Kidney epithelial cell (primary cell): ENCODE data around the gene FLOT1. TPM values are rescaled to one million over a fixed set of nuclear protein-coding genes. Genes with fewer than 3 reads are reported as not detected.

Experiments used
- DNase-seq: peaks from one replicate; pipeline ENCODE4 v3.0.0-alpha.2; 2010; ENCODE audit warnings: low read depth
- H3K27me3 ChIP-seq: 2 replicates; pipeline ENCODE4 v1.6.0; 2011; ENCODE audit warnings: low read length; ENCODE audit not compliant: control insufficient read depth, insufficient read depth
- H3K36me3 ChIP-seq: 2 replicates; pipeline ENCODE4 v1.5.1; 2011; ENCODE audit warnings: low read length; ENCODE audit not compliant: control insufficient read depth, insufficient read depth
- H3K4me3 ChIP-seq: 2 replicates; pipeline ENCODE4 v1.5.1; 2011; ENCODE audit warnings: low read depth, mild to moderate bottlenecking, control low read depth, low read length
- CTCF ChIP-seq: IDR thresholded peaks from 2 replicates; pipeline ENCODE4 v1.5.1; 2011; ENCODE audit warnings: mild to moderate bottlenecking, moderate library complexity, low read length, control low read depth, inconsistent platforms; ENCODE audit not compliant: insufficient read depth, poor library complexity, severe bottlenecking
- total RNA-seq: library from RNA; depleted of rRNA; stranded (reverse); fragments of >200 nt; gene quantifications from 2 replicates; pipeline ENCODE4 v1.2.3, GENCODE V29; 2015

Gene FLOT1
- total RNA-seq, 1 donor from 2014 or later, result 142 TPM

- no peak overlapping the region for H3K4me3 ChIP-seq
- peaks cover 1% of the 10 kb centered on the region for H3K36me3 ChIP-seq
- H3K27me3 ChIP-seq, result no peaks in the 10 kb centered on the region
- no peak for DNase-seq
- TF ChIP-seq CTCF, result no peak
Observed at GRCh38 chr6:30732237-30732943, 10.1 kb downstream of the FLOT1 start.

- no peak for DNase-seq
- Histone ChIP-seq H3K27me3 (no peaks in the 10 kb centered on the region), H3K36me3 (peaks cover 1% of the 10 kb centered on the region), H3K4me3 (no peak overlapping the region)
- peak; percentile 89 for TF ChIP-seq CTCF
Observed at GRCh38 chr6:30730601-30731435, 11.7 kb downstream of the FLOT1 start.

- Histone ChIP-seq H3K36me3 (peaks cover 3% of the 10 kb centered on the region), H3K4me3 (no peak overlapping the region), H3K27me3 (no peaks in the 10 kb centered on the region)
- TF ChIP-seq CTCF, result peak; percentile 6
- DNase-seq, result no peak
Observed at GRCh38 chr6:30727920-30728553, 14.4 kb downstream of the FLOT1 start.

GRCh38 chr6:30726506-30727413, 15.7 kb downstream of the FLOT1 start:
- no peak for TF ChIP-seq CTCF
- Histone ChIP-seq H3K4me3 (no peak overlapping the region), H3K27me3 (no peaks in the 10 kb centered on the region), H3K36me3 (peaks cover 7% of the 10 kb centered on the region)
- DNase-seq, result no peak

- no peak for TF ChIP-seq CTCF
- DNase-seq, result no peak
Observed at GRCh38 chr6:30725713-30726505, 16.6 kb downstream of the FLOT1 start.

More at GRCh38 chr6:30725713-30726505, 16.6 kb downstream of the FLOT1 start:
- Histone ChIP-seq H3K36me3 (peaks cover 8% of the 10 kb centered on the region), H3K27me3 (no peaks in the 10 kb centered on the region), H3K4me3 (no peak overlapping the region)
